ENCODE data around the gene PRKCE. TPM values are rescaled to one million over a fixed set of nuclear protein-coding genes. Genes with fewer than 3 reads are reported as not detected.

The PRKCE gene
- total and polyA plus RNA-seq, 7 experiments from 2014 or later, result 1.4 to 37.9 (median 19.5) TPM

DNA sequence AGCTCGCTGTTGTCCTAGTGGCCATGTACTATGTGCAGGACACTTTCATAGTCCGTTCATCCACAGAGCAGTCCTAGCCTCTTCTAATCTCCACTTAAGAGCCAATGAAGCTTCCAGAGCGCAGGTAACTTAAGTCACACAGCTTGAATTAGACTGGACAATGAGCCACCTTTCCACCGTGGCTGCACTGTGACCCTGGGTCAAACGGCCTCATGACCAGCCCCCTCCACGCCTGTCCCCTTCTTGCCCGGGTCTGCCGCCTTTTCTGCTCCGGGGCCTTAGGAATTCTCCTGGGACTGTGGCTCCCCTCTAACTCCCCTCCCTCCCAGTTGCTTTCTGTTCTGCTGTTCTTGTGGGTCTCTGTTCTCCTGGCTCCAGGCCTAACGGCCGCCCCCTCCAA is 8.4 kb upstream of the PRKCE start:
- ChIA-PET POLR2A (interaction anchor here (1.5 kb wide), 1 partner anchor 136 kb away, joined by 6 read pairs; no protein-coding TSS in a partner anchor), CTCF (interaction anchor here (0.7 to 5.6 kb wide), 4 partner anchors 122 to 292 kb away, joined by 3 to 45 read pairs (median 3); no protein-coding TSS in a partner anchor)
- H3K9me3 ChIP-seq (ENCODE audit: control insufficient read depth in 2 of 3, low read length in 3 of 3), result no peaks in the 10 kb centered on the region
- no peak for DNase-seq
- Mint-ChIP-seq H3K4me3 (peak overlapping the region; percentile 16 to 67 (median 50)), H3K27me3 (peaks cover 11 to 39% (median 22%) of the 10 kb centered on the region in 5 donors), H3K4me1 (peaks cover 0 to 15% (median 4%) of the 10 kb centered on the region in 7 donors), H3K9me3 (no peaks in the 10 kb centered on the region), H3K36me3 (peaks cover 0 to 2% (median 0%) of the 10 kb centered on the region in 5 donors), H3K27ac (peak overlapping the region in 1 of 9 donors; percentile 57)
- H3K4me3 ChIP-seq (ENCODE audit: low read length), result peak overlapping the region; percentile 44
- intact Hi-C loops (cut with micrococcal nuclease), result loop anchor here (1.0 to 10.0 kb wide), 6 partner anchors 8 to 722 kb away; partner anchors contain the start of gene PRKCE (in 2 of the 2)
- ATAC-seq, result no peak
- H3K36me3 ChIP-seq (ENCODE audit: control insufficient read depth in 2 of 3, insufficient read depth in 3 of 3, low read length in 3 of 3), result no peaks in the 10 kb centered on the region
- no peak overlapping the region for H3K27ac ChIP-seq (ENCODE audit: low read depth, low read length)
- peaks cover 0 to 9% of the 10 kb centered on the region in 2 donors for H3K4me1 ChIP-seq (ENCODE audit: control insufficient read depth in 2 of 2, insufficient read depth in 2 of 2, low read length in 2 of 2)
- peaks cover 0 to 6% of the 10 kb centered on the region in 2 donors for H3K27me3 ChIP-seq (ENCODE audit: control insufficient read depth in 2 of 2, insufficient read depth in 2 of 2, low read length in 2 of 2)

DNA sequence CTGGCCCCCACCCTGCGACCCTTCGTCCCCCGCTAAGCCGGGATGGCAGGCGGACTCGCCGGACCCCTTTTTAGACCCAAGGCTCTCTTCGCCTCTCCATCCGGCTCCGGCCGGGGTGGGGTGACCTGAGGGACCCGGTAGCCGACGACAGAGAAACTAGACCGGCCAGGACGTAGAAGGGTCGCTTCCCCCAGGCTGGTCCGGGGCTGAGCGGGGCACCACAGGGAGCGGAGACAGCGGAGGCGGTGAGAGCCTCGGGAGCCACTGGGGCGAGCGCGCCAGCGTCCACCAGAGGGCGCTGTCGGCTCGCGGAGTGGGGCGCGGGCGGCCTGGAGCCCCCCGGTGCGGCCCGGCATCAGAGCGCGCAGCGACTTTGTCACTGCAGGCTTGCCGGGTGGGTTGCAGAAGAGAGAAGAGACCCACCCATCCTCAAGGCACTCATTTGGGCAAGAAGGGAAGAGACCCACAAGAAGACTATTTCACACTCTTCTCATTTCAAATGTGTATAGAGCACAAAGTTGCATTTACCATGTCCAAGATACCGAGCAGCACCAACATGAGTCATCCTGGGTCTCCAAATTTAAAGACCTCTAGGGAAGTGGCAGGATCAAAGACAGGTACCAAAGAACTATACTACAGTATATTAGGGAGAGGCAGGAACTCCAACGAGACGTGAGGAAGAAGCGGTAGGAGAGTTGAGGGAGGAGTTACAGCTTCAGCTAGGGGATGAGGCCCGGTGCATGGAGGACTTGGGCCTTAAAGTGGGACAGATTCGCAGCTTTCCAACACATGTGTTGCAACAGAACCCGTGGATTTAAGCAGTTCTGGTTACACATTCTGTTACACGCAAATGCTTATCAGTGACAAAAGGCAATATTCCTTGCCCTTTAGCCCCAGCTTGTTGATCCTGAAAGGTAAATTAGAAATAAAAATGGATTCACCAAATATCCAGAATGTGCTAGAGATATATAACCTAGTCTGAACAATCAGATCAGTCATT is 7.6 kb upstream of the PRKCE start:
- Histone ChIP-seq H3K4me3 (ENCODE audit: low read length) (peak overlapping the region; percentile 44), H3K4me1 (ENCODE audit: control insufficient read depth in 2 of 2, insufficient read depth in 2 of 2, low read length in 2 of 2) (peaks cover 0 to 9% of the 10 kb centered on the region in 2 donors), H3K36me3 (ENCODE audit: control insufficient read depth in 2 of 3, insufficient read depth in 3 of 3, low read length in 3 of 3) (no peaks in the 10 kb centered on the region), H3K27ac (ENCODE audit: low read depth, low read length) (no peak overlapping the region), H3K27me3 (ENCODE audit: control insufficient read depth in 2 of 2, insufficient read depth in 2 of 2, low read length in 2 of 2) (no peaks in the 10 kb centered on the region), H3K9me3 (ENCODE audit: control insufficient read depth in 2 of 3, low read length in 3 of 3) (no peaks in the 10 kb centered on the region)
- Mint-ChIP-seq H3K27ac (peak overlapping the region in 2 of 9 donors; percentile 46 to 57), H3K4me3 (peak overlapping the region; percentile 16 to 67 (median 50)), H3K36me3 (peaks cover 0 to 2% (median 0%) of the 10 kb centered on the region in 5 donors), H3K9me3 (no peaks in the 10 kb centered on the region), H3K27me3 (peaks cover 11 to 37% (median 20%) of the 10 kb centered on the region in 5 donors), H3K4me1 (peaks cover 0 to 18% (median 5%) of the 10 kb centered on the region in 7 donors)
- intact Hi-C loops (cut with micrococcal nuclease), result loop anchor here (1.0 to 10.0 kb wide), 6 partner anchors 7 to 721 kb away; partner anchors contain the start of gene PRKCE (in 2 of the 2)
- ATAC-seq (peak; percentile 99), DNase-seq (peak; percentile 46 to 86 (median 73))
- CTCF ChIA-PET, result interaction anchor here (0.7 to 5.6 kb wide), 9 partner anchors 30 to 293 kb away, joined by 3 to 45 read pairs (median 4); no protein-coding TSS in a partner anchor
- POLR2A ChIA-PET, result interaction anchor here (0.7 to 1.5 kb wide), 3 partner anchors 31 to 135 kb away, joined by 3 to 6 read pairs (median 3); no protein-coding TSS in a partner anchor

DNA sequence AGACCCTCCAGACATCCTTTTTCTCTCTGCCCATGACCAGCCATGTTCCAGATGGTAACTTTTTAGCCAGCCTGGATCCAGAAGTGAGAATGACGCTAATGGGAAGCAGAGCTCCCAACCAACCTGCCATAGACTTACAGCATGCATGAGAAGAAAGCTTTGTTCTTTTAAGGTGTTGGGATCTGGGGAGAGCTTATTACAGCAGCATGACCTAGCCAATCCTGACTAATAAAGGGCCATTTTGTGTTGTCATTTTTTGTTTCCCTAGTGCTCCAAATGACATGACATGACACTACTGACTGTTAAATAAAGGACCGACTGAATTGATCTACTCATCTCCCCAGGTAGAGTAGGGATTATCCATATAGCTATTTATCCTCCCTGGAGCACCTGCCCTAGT is 5.2 kb upstream of the PRKCE start:
- peaks cover 11 to 36% (median 15%) of the 10 kb centered on the region in 5 donors for H3K27me3 Mint-ChIP-seq
- H3K4me3 ChIP-seq (ENCODE audit: low read length), result no peak overlapping the region
- no peak overlapping the region for H3K27ac ChIP-seq (ENCODE audit: low read depth, low read length)
- ATAC-seq, result no peak
- no peaks in the 10 kb centered on the region for H3K9me3 ChIP-seq (ENCODE audit: control insufficient read depth in 2 of 3, low read length in 3 of 3)
- no peak for DNase-seq
- H3K4me3 Mint-ChIP-seq, result no peak overlapping the region
- POLR2A ChIA-PET, result interaction anchor here (1.5 kb wide), 1 partner anchor 132 kb away, joined by 3 read pairs; no protein-coding TSS in a partner anchor
- CTCF ChIA-PET, result interaction anchor here (3.2 kb wide), 1 partner anchor 133 kb away, joined by 24 read pairs; no protein-coding TSS in a partner anchor
- intact Hi-C loops (cut with micrococcal nuclease), result loop anchor here in 1 of 2 donors (10.0 kb wide), 1 partner anchor 661 kb away; no protein-coding TSS in a partner anchor
- H3K4me1 ChIP-seq (ENCODE audit: control insufficient read depth in 2 of 2, insufficient read depth in 2 of 2, low read length in 2 of 2), result peaks cover 5 to 13% of the 10 kb centered on the region in 2 donors
- peaks cover 0 to 6% (median 0%) of the 10 kb centered on the region in 3 experiments for H3K36me3 ChIP-seq (ENCODE audit: control insufficient read depth in 2 of 3, insufficient read depth in 3 of 3, low read length in 3 of 3)
- H3K27ac Mint-ChIP-seq, result no peak overlapping the region
- H3K9me3 Mint-ChIP-seq, result peaks cover 0 to 5% (median 0%) of the 10 kb centered on the region in 11 donors
- H3K36me3 Mint-ChIP-seq, result peaks cover 0 to 4% (median 0%) of the 10 kb centered on the region in 5 donors
- H3K4me1 Mint-ChIP-seq, result peaks cover 5 to 25% (median 13%) of the 10 kb centered on the region in 7 donors
- no peaks in the 10 kb centered on the region for H3K27me3 ChIP-seq (ENCODE audit: control insufficient read depth in 2 of 2, insufficient read depth in 2 of 2, low read length in 2 of 2)

DNA sequence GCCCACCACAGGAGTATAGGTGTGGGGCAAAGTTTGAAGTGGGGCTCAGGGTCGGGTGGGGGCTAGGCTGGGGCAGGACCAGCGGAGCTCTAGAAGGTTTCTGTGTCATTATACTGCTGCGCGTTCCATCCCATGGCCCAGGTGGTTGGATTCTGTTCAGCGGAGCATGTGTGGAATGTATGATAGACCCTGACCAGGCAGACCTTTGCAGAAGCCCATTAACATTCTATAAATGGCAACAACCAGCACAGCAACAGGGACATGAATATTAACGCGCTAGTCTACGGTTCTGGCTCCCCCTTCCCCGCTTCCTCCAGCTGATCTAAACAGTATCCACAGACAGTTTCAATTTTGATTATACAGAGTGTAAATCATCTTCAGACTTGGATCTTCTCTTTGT is 4.1 kb upstream of the PRKCE start:
- H3K27ac ChIP-seq (ENCODE audit: low read depth, low read length), result no peak overlapping the region
- Mint-ChIP-seq H3K9me3 (peaks cover 0 to 5% (median 0%) of the 10 kb centered on the region in 11 donors), H3K4me3 (no peak overlapping the region), H3K4me1 (peaks cover 9 to 30% (median 16%) of the 10 kb centered on the region in 7 donors), H3K27ac (peak overlapping the region in 1 of 9 donors; percentile 33), H3K27me3 (peaks cover under 1 to 32% (median 4%) of the 10 kb centered on the region in 5 donors), H3K36me3 (peaks cover 0 to 4% (median 0%) of the 10 kb centered on the region in 5 donors)
- no peaks in the 10 kb centered on the region for H3K9me3 ChIP-seq (ENCODE audit: control insufficient read depth in 2 of 3, low read length in 3 of 3)
- intact Hi-C loops (cut with micrococcal nuclease), result loop anchor here in 1 of 2 donors (10.0 kb wide), 1 partner anchor 663 kb away; no protein-coding TSS in a partner anchor
- no peak for DNase-seq
- CTCF ChIA-PET, result interaction anchor here (0.6 to 3.2 kb wide), 2 partner anchors 9 to 132 kb away, joined by 3 to 24 read pairs; no protein-coding TSS in a partner anchor
- ATAC-seq, result no peak
- POLR2A ChIA-PET, result interaction anchor here (1.5 kb wide), 1 partner anchor 131 kb away, joined by 3 read pairs; no protein-coding TSS in a partner anchor
- H3K4me1 ChIP-seq (ENCODE audit: control insufficient read depth in 2 of 2, insufficient read depth in 2 of 2, low read length in 2 of 2), result peaks cover 6 to 13% of the 10 kb centered on the region in 2 donors
- H3K4me3 ChIP-seq (ENCODE audit: low read length), result no peak overlapping the region
- peaks cover 0 to 12% (median 0%) of the 10 kb centered on the region in 3 experiments for H3K36me3 ChIP-seq (ENCODE audit: control insufficient read depth in 2 of 3, insufficient read depth in 3 of 3, low read length in 3 of 3)
- H3K27me3 ChIP-seq (ENCODE audit: control insufficient read depth in 2 of 2, insufficient read depth in 2 of 2, low read length in 2 of 2), result no peaks in the 10 kb centered on the region

DNA sequence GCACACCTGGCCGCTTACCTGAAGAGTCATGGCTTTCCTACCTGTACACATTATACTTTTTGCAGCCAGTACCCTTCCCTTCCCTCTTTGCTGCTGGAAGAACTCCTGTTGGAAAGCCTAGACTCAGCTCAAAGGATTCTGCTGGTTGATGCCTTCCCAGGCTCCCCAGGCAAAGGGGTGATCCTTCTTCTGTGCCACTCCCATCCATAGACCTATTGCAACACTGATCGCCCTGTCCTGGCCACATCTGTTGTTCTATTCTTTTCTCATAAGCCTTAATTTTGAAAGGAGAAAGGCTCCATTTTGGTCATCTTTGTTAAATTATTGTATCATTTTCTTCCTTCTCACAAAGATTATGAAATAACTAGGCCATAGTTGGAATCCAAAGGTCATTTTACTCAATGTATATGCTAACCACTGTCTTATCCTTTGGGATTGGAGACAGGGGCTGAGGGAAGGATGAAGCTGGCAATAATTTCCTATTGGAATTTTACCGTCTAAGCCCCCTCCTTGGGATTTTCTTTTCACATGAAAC is 3.4 kb upstream of the PRKCE start:
- Histone ChIP-seq H3K4me3 (ENCODE audit: low read length) (no peak overlapping the region), H3K9me3 (ENCODE audit: control insufficient read depth in 2 of 3, low read length in 3 of 3) (no peaks in the 10 kb centered on the region), H3K4me1 (ENCODE audit: control insufficient read depth in 2 of 2, insufficient read depth in 2 of 2, low read length in 2 of 2) (peaks cover 11 to 19% of the 10 kb centered on the region in 2 donors), H3K36me3 (ENCODE audit: control insufficient read depth in 2 of 3, insufficient read depth in 3 of 3, low read length in 3 of 3) (peaks cover 0 to 12% (median 0%) of the 10 kb centered on the region in 3 experiments), H3K27me3 (ENCODE audit: control insufficient read depth in 2 of 2, insufficient read depth in 2 of 2, low read length in 2 of 2) (peaks cover 0 to under 1% of the 10 kb centered on the region in 2 donors), H3K27ac (ENCODE audit: low read depth, low read length) (no peak overlapping the region)
- ChIA-PET POLR2A (no interaction called here), CTCF (interaction anchor here (3.2 kb wide), 1 partner anchor 131 kb away, joined by 24 read pairs; no protein-coding TSS in a partner anchor)
- Mint-ChIP-seq H3K9me3 (peaks cover 0 to 7% (median 0%) of the 10 kb centered on the region in 11 donors), H3K36me3 (peaks cover 0 to 6% (median 0%) of the 10 kb centered on the region in 5 donors), H3K27ac (peak overlapping the region in 3 of 9 donors; percentile 18 to 90 (median 56)), H3K27me3 (peaks cover 0 to 34% (median 4%) of the 10 kb centered on the region in 5 donors), H3K4me1 (peaks cover 16 to 35% (median 23%) of the 10 kb centered on the region in 7 donors), H3K4me3 (peak overlapping the region in 2 of 10 donors; percentile 16 to 92)
- DNase-seq (no peak), ATAC-seq (no peak)
- intact Hi-C loops (cut with micrococcal nuclease), result loop anchor here in 1 of 2 donors (10.0 kb wide), 1 partner anchor 663 kb away; no protein-coding TSS in a partner anchor
